GM21529 (cell line): Measurements from ENCODE around the gene BTBD9.

ENCODE experiments used
- ATAC-seq: cut with Tn5 transposase; IDR thresholded peaks from one replicate; pipeline ENCODE4 v1.9.1; 2021; ENCODE audit not compliant: unreplicated experiment

Gene BTBD9

GRCh38 chr6:38262609-38263008 is 377.1 kb downstream of the BTBD9 start:
- no peak for ATAC-seq

GRCh38 chr6:38262026-38262425 is 377.7 kb downstream of the BTBD9 start:
- no peak for ATAC-seq

DNA sequence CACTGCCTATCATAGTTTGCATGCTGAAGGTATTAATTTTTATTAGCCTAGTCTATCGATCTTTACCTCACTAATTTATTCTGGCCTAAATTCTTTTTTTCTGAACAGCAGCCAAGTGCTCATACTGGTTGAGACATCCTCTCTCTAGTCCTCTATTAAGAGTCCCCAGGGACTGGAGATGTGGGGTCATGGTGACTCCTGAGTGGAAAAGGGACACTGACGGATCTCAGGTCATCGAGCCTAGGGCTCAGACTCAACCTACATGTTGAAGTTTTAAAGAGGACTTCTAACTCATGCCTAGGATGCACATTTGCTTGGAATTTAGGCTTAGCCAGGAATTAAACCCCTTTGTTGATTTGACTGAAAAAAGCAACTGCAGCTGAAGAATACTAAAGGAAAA is 378.1 kb downstream of the BTBD9 start:
- ATAC-seq: no peak

DNA sequence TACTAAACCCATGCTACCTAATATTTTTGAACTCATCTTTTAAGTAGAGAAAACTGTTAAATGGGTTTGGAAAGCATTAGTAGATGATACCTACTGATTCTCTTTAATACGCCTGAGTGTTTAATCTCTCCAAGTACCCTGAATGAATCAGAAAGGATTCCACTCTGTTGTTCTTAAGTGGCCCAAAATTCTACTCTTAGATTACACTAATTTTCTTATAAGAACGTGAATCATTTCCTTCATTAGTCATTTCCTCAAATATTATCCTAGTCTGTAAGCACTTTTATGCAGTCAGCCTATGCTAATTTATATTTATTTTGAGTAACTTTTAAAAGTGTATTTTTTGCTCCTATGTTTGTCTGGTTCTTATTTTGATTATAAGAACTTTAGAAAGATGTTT is 380.0 kb downstream of the BTBD9 start:
- no peak for ATAC-seq

GRCh38 chr6:38248500-38249234 is 391.1 kb downstream of the BTBD9 start:
- ATAC-seq: no peak

DNA sequence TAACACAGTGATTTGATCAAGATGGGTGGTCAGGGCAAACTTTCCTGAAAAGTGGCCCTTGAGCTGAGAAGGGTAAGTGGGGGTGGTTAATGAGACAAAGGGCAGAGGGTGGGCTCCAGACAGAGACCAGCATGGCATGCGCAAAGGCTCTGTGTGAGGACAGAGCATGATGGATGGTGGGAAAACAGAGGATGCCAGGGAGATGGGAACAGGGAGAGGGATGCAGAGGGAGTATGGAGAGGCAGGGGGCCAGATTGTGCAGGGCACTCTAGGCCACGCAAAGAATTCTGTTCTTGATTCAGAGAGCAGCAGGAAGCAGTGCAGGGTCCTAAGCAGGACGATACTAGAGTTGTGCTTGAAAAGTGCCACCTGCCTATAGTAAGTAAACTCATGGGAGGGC is 394.4 kb downstream of the BTBD9 start:
- no peak for ATAC-seq

DNA sequence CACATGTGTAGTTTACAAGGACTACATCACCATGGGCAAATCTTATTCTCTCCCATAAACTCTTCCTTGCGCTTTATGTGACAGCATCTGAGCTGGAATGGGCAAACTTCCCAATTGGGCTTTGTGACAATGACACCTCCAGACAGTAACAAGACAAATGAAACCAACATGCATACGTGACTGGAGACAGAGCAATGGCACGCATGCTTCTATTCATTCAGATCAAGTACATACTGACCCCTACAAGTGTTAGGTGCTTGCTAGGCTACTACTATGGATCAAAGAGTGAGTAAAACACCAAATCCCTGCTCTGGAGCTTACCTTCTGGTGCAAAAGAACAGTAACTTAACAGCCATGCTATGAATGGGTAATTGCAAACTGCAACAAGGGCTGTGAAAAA is 394.9 kb downstream of the BTBD9 start:
- ATAC-seq: no peak

DNA sequence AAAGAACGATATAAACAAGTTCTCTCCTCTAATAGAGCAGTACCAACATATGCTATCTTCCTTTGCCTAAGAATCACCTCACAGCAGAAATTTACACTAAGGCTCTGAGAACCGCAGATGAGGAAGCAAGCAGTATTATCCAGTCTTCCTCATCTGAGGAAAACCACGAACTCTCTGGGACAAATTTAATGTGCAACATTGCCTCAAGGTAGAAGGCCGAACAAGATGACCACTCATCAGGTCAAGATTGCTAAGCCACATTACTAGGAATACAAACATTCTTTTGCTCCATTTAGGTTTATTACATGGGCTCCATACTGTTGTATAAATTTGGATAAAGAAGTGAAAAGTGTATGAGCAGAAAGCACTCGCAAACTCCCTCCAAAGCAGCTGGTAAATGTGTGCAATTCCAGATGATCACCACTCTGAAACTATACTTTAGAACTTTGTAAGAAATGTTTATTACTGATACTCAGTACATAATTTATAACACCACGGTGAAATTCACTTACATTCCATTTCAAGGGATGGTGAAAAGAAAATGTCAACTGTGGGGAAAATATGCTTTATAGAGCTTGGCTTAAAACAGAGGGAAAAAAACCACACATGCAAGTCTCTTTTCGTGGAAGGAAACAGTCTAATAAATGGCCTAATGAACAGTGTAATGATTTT is 398.4 kb downstream of the BTBD9 start:
- ATAC-seq: no peak

DNA sequence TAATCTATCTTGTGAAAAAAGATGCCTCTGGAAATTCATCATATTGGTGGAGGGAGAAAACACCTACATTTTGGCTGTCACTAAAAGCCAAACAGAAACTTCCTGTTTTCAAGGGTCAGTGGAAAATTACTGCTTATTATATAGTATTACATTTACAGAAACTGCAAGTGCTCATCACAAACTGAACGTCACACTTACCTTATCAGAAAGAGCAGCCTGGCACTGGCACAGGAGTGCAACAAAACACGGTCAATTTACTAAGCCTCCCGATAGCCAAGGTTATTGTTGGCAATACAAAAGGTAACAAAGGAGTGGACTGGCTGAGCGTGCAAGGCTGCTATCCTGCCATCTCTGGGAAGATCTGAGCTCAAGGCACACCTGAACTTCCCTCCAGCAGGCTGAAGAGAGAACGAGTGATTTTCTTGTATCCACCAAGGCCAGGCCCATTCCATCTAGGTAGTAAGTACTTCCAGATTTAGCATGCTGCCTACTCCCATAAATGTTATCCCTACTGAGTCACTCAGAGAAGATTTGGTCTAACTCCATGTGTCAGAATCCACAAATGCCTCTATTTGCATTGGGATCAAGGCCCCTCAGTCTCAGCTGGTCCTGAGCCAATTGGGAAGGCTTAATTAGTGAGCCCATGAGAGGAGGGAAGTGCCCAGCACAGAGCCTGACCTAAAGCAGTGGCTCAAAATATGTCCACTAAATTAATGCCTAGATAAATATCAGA is 399.8 kb downstream of the BTBD9 start:
- ATAC-seq: no peak

- no peak for ATAC-seq
These were observed 403.1 kb downstream of the BTBD9 start for GRCh38 chr6:38236631-38237030.

- peak; percentile 87 for ATAC-seq
These were observed 404.6 kb downstream of the BTBD9 start for GRCh38 chr6:38234934-38235682.

DNA sequence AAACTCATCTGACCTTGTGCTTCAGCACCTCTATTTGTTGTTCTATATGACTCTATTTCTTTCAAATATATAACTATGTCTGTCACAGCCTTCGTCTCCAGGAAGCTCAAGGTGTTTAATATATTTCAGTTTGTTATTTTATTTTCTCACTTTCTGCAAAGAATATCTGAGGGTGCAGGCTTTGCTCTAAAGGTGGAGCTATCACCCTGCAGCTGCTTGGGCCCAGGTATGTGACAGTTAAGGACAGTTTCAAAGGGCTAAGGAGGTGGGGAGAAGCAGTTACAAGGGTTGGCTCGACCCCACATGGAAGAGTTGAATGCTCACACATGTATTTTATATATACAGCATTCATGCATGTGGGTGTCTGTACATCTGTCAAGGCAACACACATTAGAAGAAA is 405.6 kb downstream of the BTBD9 start:
- no peak for ATAC-seq

DNA sequence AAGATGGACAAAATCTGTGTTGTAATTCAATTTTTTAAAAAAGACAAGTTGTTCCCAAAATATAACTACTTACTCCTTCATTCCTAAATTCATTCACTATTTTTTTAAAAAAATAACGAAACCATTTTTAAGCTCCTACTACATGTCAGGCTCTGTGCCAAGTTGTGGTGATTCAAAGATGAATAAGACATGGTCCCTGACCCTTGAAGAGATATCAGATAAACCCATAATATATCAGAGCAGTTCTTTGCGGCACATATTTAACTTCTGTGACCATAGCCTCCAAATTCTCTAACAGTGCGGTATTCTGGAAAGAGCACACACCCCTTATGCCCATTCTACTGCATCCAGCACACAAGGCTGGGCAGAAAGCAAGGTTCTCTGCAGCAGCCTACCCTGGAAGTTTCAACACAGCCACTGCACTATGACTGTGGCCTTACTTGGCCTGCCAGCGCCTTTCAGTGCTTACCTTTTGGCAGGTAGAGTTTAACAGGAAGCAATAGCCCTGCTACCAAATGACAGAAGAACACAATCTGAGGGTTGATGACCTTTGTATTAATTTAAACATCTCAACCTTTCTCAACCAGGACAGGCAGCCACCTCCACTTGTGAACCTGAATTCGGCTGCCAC is 406.5 kb downstream of the BTBD9 start:
- ATAC-seq: no peak

GRCh38 chr6:38225766-38226165 is 414.0 kb downstream of the BTBD9 start:
- no peak for ATAC-seq

GRCh38 chr6:38221251-38221650 is 418.5 kb downstream of the BTBD9 start:
- no peak for ATAC-seq

DNA sequence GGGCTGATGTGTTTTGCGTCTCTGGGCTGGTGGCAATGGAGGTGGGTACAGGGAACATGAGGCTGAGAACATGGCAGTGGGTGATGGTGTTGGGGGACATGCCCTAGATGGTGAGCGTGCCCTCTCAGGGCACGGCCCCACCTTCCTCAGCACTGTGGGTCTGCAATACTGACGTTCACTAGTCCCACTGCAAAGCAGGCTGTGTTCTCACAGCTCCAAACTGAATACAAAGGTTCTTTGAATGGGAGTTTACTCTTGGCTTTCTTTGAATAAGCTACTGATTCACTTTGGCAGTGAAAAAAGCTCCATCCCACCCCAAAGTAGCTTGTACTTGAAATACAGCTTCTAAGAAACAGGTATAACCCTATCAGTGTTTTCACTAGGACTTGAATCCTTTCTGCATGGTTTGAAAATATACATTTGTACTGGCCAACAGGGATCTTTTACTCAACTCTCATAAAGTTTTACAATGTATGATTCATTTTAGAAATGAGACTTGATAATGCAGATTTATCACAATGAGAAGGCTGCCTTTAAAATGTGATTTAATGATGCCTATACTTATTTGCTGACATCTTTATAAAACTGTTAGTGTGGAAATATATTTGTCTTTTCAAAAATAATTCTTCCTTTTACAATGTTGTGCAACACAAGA is 419.5 kb downstream of the BTBD9 start:
- no peak for ATAC-seq

GRCh38 chr6:38218235-38218634 is 421.5 kb downstream of the BTBD9 start:
- no peak for ATAC-seq

GRCh38 chr6:38216451-38216850 is 423.3 kb downstream of the BTBD9 start:
- ATAC-seq: no peak

DNA sequence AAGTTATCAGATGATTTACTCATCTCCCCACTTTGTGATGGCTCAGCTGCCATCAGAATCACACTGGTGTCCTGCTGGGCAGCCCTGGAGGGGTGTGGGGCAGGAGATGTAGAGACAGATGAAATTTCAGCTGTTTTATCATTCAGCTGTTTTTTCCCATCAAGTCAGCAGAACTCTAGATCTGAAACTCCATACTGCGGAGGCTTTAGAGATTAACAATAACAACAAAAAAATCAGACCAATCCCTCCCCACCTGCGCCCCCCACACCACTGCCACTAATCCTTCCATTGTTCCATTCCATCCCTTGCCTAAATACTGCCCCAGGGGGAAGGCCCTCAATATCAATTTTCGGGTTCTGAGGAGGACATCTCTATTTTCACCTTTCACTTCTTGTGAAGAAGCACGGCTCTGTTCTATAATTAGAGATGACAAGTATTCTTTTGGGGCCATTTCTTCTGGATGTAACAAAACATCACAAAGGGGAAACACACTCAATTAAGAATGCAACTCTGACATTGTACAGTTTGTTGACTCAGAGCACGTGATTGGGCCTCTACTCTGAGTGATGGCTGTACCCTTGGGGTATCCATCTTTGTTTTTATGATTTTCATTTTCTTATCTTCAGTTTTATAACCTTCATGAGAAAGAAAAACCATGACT is 423.9 kb downstream of the BTBD9 start:
- ATAC-seq: no peak

DNA sequence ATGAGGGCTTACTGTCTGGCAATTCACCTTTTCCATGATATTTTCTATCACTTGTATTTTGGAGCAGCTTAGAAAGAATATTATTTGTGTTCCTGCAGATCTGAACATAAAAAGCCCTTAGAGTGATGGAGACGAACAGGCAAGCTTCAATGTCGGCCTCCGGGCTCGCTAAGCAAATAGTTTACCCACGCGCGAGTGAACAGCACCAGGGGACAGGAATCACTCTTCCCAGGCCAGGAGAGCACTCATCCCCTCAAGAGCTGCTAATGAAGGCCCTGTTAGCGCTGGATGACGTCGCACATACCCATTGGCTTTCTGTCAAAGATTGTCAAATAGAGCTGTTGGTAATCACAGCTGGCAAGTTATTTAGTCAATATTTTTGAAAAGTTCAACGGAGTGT is 424.5 kb downstream of the BTBD9 start:
- ATAC-seq: no peak
